Brain pericyte (primary cell): Measurements from ENCODE around the gene SCGB1C2.
"Not testable (repeated sequence)": the region's sequence is repeated elsewhere in the genome, so short reads cannot be mapped to it uniquely, and the experiment has no call there.

Experiments used
- DNase-seq: peaks from one replicate; pipeline ENCODE4 v3.0.0-alpha.2; 2012; ENCODE audit warnings: low read depth, low spot score

SCGB1C2 gene

DNA sequence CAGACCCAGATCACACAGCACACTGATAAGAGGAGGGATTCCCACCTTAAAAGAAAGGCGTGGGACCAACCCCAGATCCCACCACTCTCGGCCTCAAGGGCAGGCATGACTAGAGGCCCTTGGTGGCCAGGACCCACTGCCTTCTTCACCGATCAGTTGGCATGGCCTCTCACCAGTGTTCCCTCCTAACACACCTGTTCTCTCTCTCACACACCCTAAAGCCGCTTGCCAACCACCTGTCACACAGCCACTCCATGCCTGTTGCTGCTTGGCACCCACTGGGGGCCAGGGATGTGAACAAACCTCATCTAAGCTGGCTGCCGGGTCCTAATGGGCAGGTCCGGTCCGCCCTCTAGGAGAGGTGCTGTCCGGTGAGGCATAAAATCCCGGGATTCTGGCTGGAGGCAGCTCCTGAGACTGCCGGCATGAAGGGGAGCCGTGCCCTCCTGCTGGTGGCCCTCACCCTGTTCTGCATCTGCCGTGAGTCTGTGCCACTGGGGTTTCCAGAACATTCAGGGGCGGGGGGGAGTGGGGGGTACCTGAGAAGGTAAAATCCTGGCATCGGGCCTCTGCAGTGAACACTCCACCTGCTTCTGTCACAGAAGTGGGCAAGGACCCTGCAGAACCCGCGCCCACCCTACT, at the start of gene SCGB1C2:
Gene SCGB1C2, plus strand, starts transcription at position 404 of the 642 bp plus-strand sequence. Its CDS starts 22 bp downstream, at position 426.
- not testable (repeated sequence) for DNase-seq

DNA sequence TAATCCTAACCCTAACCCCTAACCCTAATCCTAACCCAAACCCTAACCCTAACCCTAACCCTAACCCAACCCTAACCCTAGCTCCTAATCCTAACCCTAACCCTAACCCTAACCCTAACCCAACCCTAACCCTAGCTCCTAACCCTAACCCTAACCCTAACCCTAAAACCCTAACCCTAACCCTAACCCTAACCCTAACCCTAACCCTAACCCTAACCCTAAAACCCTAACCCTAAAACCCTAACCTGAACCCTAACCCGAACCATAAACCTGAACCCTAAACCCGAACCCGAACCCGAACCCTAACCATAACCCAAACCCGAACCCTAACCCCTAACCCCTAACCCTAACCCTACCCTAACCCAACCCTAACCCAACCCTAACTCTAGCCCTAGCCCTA, 24.3 kb upstream of the SCGB1C2 start:
- DNase-seq, result not testable (repeated sequence)

GRCh38 chr17:118339-118917, 18.9 kb upstream of the SCGB1C2 start:
- DNase-seq, result not testable (repeated sequence)

DNA sequence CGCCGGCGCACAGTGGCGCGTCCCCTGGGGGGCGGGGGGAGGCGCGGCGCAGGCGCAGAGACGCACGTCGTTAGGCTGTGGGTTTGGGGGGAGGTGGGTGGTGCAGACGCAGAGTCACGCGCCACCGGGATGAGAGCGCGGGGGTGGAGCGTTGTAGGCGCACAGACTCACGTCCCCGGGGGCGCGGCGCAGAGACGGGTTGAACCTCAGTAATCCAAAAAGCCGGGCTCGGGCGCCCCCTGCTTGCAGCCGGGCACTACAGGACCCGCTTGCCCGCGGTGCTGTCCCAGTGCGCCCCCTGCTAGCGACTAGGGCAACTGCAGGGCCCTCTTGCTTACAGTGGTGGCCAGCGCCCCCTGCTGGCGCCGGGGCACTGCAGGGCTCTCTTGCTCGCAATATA, 3.4 kb upstream of the SCGB1C2 start:
- not testable (repeated sequence) for DNase-seq

GRCh38 chr17:134332-134785, 3.0 kb upstream of the SCGB1C2 start:
- DNase-seq, result not testable (repeated sequence)

GRCh38 chr17:135022-135421, 2.3 kb upstream of the SCGB1C2 start:
- DNase-seq, result not testable (repeated sequence)

GRCh38 chr17:135895-136294, 1.5 kb upstream of the SCGB1C2 start:
- not testable (repeated sequence) for DNase-seq

- DNase-seq, result not testable (repeated sequence)
These were observed 838 bp upstream of the SCGB1C2 start for GRCh38 chr17:136531-136930.

- DNase-seq, result not testable (repeated sequence)
These were observed 2.2 kb downstream of the SCGB1C2 start for GRCh38 chr17:139401-140205.

- no peak for DNase-seq
These were observed 4.8 kb downstream of the SCGB1C2 start for GRCh38 chr17:142102-142661.

- no peak for DNase-seq
These were observed 5.8 kb downstream of the SCGB1C2 start for GRCh38 chr17:142876-143784.

DNA sequence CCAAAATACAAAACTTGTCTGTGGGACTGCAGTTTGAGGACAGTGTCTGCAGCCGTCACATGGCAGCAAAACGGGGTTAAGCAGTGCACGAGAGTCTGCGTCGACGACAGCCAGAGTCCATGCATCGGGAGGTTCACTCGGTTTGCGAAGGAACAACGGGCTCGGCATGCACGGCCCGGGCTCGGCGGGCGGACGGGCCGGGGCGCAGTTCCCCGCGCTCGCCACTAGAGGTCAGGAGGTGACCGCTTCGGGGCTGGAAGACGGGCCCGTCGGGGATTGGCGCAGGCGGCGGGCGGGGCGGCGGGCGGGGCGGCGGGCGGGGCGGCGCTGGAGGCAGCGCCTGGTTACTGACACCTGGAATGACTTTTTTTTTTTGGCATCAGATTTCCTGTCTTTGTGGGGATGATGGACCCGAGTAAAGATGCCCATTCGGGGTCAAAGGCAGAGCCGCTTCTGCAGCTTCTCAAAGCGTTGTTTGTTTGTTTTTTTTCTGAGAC, 6.5 kb downstream of the SCGB1C2 start:
- DNase-seq, result peak; percentile 16

- no peak for DNase-seq
These were observed 7.7 kb downstream of the SCGB1C2 start for GRCh38 chr17:144936-145670.

- DNase-seq, result no peak
These were observed 8.5 kb downstream of the SCGB1C2 start for GRCh38 chr17:145671-146541.

DNA sequence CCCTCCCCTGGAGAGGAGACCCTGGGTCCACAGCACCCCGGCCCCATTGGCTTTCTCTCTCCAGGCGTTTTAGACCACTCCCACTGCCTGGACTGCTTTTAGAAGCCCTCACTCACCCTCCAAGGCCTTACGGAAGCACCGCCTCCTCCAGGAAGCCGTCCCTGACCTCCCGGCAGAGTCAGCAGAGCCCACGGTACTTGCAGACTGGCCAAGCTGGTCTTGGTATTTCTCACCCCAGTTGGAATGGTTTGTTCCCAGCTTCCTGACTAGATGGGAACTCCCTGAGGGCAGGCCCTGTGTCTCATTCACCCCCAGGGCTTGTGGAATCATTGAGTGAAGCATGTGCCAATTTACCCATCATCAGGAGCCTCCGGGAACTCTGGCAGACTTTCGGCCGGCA, 9.2 kb downstream of the SCGB1C2 start:
- no peak for DNase-seq

DNA sequence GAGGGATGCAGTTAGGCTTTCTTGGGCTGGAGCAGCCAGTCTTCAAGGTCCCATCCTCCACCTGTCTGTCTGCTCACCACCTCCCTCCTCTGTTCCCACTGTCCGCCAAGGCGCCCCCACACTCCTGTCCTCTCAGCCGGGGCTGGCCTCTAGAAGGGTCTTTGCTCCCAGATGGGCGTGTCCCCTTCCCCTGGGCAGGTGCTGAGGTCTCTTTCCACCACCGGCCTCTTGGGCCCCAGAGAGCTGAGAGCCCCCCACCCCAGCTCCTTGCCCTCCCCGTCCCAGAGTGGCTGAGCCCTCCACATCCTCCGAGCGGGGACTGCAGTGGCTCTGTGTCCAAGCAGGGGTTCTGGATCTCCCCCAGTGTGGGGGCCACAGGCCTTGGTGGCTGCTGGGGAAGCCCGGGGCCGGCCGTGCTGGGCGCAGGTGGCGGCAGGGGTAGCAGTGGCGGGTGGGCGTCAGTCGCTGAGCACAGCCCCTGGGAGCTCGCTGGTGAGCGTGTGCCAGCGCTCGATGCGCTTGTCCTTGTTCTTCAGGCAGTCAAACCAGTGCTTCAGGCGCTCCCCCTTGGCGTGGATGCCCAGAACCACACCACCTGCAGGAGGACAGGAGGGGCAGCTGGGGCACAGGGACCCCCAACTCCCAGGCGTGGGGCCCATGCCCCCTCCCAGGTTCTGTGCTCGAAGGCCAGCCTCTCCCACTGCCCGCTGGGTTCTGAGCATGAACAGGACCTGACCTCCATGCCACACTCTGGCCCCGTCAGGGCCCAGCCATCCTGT, 9.8 kb downstream of the SCGB1C2 start:
- DNase-seq, result no peak

GRCh38 chr17:147796-148740, 10.7 kb downstream of the SCGB1C2 start:
- no peak for DNase-seq
